Measurements from ENCODE around the gene SLCO1B1.

DNA sequence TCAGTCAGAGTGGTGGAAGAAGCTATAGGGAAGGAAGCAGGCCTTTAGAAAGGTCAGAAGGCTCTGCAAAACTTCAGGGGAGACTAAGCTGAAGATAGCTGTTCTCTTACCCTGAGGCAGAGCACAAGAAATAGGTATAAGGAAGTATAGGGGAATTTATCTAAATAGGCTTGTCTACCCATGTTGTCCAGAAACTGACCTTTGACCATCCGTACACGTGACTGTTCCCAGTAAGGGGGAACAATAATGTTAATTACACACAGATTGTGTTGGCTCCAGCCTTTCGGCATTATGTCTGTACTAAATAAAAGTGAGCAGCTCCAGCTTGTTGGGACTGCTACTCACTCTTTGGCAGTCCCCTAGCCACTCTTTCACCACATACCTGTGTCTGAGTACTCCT, 59.0 kb downstream of the SLCO1B1 start:
- TF ChIP-seq, protein P1, sequence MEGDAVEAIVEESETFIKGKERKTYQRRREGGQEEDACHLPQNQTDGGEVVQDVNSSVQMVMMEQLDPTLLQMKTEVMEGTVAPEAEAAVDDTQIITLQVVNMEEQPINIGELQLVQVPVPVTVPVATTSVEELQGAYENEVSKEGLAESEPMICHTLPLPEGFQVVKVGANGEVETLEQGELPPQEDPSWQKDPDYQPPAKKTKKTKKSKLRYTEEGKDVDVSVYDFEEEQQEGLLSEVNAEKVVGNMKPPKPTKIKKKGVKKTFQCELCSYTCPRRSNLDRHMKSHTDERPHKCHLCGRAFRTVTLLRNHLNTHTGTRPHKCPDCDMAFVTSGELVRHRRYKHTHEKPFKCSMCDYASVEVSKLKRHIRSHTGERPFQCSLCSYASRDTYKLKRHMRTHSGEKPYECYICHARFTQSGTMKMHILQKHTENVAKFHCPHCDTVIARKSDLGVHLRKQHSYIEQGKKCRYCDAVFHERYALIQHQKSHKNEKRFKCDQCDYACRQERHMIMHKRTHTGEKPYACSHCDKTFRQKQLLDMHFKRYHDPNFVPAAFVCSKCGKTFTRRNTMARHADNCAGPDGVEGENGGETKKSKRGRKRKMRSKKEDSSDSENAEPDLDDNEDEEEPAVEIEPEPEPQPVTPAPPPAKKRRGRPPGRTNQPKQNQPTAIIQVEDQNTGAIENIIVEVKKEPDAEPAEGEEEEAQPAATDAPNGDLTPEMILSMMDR (IDR thresholded peaks at IDR 0.05 in 2 of 3, conservative IDR thresholded peaks at IDR 0.05 in 1 of 3; ENCODE audit: control insufficient read depth in 2 of 3, extremely low read depth in 1 of 3, insufficient read depth in 1 of 3, low read depth in 3 of 3, low read length in 3 of 3), result no peak
- TF ChIP-seq ZBTB11 (CRISPR knock-in tag; IDR thresholded peaks at IDR 0.05), result no peak
- no peak for TF ChIP-seq RAD21 (IDR thresholded peaks at IDR 0.05; ENCODE audit: insufficient read depth, low read depth, low read length)
- no peak for TF ChIP-seq SUPT20H (IDR thresholded peaks at IDR 0.05; ENCODE audit: borderline replicate concordance, control insufficient read depth, low read depth, low read length)
- TF ChIP-seq, protein P2, sequence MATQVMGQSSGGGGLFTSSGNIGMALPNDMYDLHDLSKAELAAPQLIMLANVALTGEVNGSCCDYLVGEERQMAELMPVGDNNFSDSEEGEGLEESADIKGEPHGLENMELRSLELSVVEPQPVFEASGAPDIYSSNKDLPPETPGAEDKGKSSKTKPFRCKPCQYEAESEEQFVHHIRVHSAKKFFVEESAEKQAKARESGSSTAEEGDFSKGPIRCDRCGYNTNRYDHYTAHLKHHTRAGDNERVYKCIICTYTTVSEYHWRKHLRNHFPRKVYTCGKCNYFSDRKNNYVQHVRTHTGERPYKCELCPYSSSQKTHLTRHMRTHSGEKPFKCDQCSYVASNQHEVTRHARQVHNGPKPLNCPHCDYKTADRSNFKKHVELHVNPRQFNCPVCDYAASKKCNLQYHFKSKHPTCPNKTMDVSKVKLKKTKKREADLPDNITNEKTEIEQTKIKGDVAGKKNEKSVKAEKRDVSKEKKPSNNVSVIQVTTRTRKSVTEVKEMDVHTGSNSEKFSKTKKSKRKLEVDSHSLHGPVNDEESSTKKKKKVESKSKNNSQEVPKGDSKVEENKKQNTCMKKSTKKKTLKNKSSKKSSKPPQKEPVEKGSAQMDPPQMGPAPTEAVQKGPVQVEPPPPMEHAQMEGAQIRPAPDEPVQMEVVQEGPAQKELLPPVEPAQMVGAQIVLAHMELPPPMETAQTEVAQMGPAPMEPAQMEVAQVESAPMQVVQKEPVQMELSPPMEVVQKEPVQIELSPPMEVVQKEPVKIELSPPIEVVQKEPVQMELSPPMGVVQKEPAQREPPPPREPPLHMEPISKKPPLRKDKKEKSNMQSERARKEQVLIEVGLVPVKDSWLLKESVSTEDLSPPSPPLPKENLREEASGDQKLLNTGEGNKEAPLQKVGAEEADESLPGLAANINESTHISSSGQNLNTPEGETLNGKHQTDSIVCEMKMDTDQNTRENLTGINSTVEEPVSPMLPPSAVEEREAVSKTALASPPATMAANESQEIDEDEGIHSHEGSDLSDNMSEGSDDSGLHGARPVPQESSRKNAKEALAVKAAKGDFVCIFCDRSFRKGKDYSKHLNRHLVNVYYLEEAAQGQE (IDR thresholded peaks at IDR 0.05; ENCODE audit: low read depth, low read length), result no peak
- no peak for TF ChIP-seq NFIC (IDR thresholded peaks at IDR 0.05; ENCODE audit: low read depth, low read length)
- no peak for TF ChIP-seq EGR1 (IDR thresholded peaks at IDR 0.05; ENCODE audit: borderline replicate concordance in 1 of 2, low read depth in 2 of 2, low read length in 2 of 2)

All from GM12878 (cell line).